Bronchus fibroblast of lung (primary cell): ENCODE results near the gene TSC22D3. TPM values are rescaled to one million over a fixed set of nuclear protein-coding genes. Genes with fewer than 3 reads are reported as not detected.

ENCODE experiments used
- total RNA-seq: library from RNA; depleted of rRNA; stranded (reverse); fragments of >200 nt; gene quantifications from 2 replicates; pipeline ENCODE4 v1.2.3, GENCODE V29; 2015

TSC22D3 gene
- 106 TPM in 2 replicates for total RNA-seq

DNA sequence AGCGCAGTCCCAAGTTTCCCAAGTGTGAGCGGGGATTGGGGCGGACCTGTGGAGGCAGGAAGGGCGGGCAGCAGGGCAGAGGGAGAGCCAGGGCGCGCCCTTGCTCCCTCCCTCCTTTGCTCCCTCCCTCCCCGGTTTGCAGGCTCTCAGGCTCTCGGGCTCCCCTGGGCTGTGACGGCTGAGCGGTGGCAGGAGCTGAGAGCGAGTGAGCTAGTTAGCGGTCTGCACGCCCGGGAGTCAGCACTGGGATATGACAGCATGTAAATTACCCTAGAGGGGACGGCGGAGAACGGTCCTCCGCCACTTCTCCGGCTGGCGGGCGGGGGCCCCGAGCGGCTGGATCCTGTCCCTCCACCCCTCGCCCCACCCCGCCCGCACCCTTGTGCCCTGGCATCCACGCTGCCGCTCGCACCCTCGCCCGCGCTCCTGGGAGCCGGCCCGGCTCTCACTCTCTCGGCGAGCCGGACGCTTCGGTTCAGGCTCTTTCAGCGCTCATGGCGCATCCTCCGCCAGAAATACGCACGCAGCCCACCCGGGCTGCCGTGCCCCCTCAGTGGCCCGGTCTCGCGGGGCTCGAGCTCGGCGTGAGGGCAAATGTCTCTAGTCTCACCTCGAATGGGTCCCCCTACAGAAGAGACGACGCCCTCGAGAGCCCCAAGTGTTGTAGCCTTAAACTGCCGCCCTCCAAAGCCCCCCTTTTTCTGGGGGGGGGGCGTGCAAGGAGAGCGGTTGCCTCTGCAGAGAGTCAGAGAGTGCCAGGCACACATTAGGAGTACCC, at the start of gene TSC22D3:
TSC22D3 (minus strand) TSS at position 54 of the 778 bp plus-strand sequence. CDS start 368 bp downstream, outside the sequence.

DNA sequence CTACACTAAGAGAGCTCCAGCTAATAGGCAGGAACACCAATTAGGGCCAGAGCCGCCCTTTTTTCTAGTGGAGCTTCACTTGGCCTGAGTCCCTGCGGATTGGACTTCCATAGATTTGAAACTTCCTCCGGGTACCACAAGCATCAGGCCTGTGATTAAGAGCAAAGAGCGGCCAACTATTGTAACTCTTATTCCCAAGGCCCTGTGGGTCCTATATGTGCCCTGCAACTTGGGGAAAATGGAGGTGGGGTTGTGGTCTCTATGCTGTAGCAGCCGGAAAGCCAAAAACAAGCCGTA, 1.9 kb upstream of the TSC22D3 start, which contains the start of gene NCBP2L:
NCBP2L (plus strand) TSS at position 198 of the 297 bp plus-strand sequence. CDS start 16,488 bp downstream, outside the sequence.

Other genes with a start within 250 kb of the TSC22D3 start
- gene PRPS1, start 147.3 kb downstream of the TSC22D3 start, total RNA-seq = 23.5 and 27.1 TPM in 2 replicates
- gene NCBP2L, start 1.9 kb upstream of the TSC22D3 start, total RNA-seq = not detected in 2 replicates
- 6.4 TPM in 2 replicates for gene MID2, start 50.1 kb upstream of the TSC22D3 start, total RNA-seq
- not detected in 2 replicates for gene TEX13B, start 206.6 kb upstream of the TSC22D3 start, total RNA-seq